Endometrial microvascular endothelial cells (primary cell): ENCODE measurements around the gene AURKA. TPM values are rescaled to one million over a fixed set of nuclear protein-coding genes. Genes with fewer than 3 reads are reported as not detected.
"Not testable (repeated sequence)": the region's sequence is repeated elsewhere in the genome, so short reads cannot be mapped to it uniquely, and the experiment has no call there.

Experiments used
- in situ Hi-C: cut with HindIII; loops from 2 replicates; pipeline ENCODE4 v1.10.0; 2017; ENCODE audit warnings: low sequenced_read_pairs, low pct_unique_long_range_greater_than_20kb; ENCODE audit errors: inconsistent ontology term
- total RNA-seq: library from RNA; depleted of rRNA; stranded (reverse); fragments of >200 nt; gene quantifications from one replicate; pipeline ENCODE4 v1.2.3, GENCODE V29; 2015; ENCODE audit errors: inconsistent ontology term

AURKA gene
- total RNA-seq, 1 donor from 2014 or later: 72.0 TPM

DNA sequence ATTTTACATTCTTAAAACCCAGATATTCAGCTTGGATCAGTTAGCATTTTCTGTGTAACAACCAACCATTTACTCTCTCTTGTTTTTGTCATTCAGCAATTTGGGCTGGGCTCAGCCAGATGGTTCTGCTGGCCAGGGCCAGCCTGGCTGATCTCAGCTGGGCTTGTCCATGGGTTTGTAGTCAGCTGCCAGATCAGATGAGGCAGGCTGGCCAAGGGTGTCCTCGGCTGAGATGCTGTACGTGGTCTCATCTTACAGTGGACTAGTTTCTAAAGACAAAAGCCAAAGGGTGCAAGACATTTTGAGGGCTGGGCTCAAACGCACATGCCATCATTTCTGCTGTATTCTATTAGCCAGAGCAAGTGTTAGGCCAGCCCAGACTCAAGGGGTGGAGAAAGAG is 49.2 kb downstream of the AURKA start:
- in situ Hi-C loops: no loop called here

DNA sequence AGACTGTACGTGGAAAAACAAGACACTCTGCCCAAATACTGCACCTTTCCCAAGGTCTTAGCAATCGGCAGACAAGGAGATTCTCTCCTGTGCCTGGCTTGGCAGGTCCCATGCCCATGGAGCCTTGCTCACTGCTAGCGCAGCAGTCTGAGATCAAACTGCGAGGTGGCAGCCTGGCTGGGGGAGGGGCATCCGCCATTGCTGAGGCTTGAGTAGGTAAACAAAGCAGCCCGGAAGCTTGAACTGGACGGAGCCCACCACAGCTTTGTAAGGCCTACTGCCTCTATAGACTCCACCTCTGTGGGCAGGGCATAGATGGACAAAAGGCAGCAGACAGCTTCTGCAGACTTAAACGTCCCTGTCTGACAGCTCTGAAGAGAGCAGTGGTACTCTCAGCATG is 55.3 kb downstream of the AURKA start:
- in situ Hi-C loops: not testable (repeated sequence)

DNA sequence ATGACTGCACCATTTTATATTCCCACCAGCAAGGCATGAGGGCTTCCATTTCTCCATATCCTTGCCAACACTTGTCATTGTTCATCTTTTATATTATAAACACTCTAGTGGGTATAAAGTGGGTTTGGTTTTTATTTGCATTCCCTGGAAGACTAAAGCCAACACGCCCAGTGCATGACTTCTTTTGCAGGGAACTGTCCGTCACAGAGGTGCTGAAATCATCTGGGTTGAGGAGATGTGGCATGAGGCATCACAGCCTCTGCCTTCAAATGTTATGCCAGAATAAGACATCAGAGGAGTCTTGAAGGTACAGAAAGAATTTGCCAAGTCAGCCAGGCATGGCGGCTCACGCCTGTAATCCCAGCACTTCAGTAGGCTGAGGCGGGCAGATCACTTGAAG is 63.2 kb downstream of the AURKA start:
- in situ Hi-C loops: no loop called here

DNA sequence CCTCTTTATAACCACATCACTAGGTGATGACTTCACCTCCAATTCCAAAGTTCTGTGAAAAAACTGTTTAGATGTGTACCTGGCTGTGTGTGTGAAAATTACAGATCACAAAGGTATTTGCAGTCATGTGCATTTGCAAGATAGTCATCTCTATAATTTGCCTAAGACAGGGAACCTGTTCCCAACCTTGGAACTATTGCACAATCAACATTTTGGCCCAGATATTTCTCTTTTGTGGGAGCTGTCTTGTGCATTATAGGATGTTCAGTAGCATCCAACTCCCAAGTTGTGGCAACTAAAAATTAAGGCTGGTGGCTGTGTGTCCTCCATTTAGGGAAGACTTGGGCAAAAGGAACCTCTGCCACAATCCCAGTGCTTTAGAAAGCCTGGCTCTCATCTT is 67.2 kb downstream of the AURKA start:
- in situ Hi-C loops: no loop called here

DNA sequence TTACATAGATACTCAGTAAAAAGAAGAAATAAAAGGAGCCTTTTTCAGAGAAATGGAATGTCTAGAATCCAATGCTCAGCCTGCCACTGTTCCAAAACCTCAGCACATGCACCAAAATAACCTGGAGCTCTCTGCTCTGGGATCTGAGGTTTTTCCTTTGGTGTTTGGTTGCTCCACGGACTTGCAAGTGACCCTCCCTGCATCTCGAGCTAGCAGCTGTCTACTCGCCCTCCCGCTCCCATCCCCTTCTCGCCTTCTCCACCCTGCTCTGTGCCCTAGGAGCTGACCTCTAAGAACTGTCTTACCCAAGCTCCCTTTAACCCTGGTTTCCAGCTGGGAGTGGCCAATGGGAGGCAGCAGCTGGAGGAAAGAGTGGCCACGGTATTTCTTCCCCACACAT is 68.4 kb downstream of the AURKA start:
- in situ Hi-C loops: no loop called here

DNA sequence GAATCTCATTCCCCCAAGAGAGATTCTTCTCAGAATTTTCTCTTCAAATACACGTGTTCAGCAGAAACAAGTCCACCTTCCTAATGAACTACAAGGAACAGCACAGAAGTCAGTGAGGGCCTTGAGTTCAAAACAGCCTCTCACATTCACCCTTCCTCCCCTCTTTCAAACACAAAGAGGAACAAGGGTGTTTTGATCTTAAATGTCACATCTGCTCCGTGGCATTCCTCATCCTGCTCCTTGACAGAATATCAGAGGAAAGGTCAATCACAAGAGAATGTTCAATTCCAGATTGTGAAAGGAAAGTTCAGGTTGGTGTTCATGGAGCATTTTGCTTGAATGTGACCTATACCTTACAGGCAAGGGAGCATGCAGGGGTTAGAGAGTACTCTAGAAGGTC is 68.8 kb downstream of the AURKA start:
- in situ Hi-C loops: no loop called here

DNA sequence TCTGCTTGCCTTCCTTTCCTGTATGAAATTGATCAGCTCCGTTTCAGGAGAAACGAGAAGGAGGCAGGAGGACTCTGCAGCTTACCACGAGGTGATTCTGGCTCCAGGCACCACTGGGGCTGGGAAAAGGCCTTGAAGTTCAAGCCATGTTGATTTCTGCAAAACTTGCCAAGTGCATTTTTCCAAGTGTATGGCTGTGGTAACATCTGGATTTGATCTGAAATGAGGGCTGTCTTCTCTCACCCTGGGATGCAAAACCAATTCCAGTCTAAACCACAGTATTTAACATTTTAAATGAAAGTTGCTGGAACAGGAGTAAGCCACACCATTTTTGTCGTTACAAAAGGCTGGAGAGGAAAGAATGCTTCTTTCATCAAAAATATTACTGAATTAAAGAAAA is 69.3 kb downstream of the AURKA start:
- in situ Hi-C loops: no loop called here

Other genes with a start within 250 kb of the AURKA start
- gene MC3R, start 143.5 kb downstream of the AURKA start, total RNA-seq: not detected
- gene FAM210B, start 33.2 kb downstream of the AURKA start, total RNA-seq: 37.5 TPM
- gene CSTF1, start 430 bp upstream of the AURKA start, total RNA-seq: 53.6 TPM
- 0.28 TPM for gene CASS4, start 20.0 kb upstream of the AURKA start, total RNA-seq
- gene RTF2, start 76.4 kb upstream of the AURKA start, total RNA-seq: 69.7 TPM
- gene FAM209A, start 132.5 kb upstream of the AURKA start, total RNA-seq: not detected
- gene FAM209B, start 141.0 kb upstream of the AURKA start, total RNA-seq: not detected
- gene TFAP2C, start 237.1 kb upstream of the AURKA start, total RNA-seq: not detected